ENCODE data around the gene PECR. TPM values are rescaled to one million over a fixed set of nuclear protein-coding genes. Genes with fewer than 3 reads are reported as not detected.

The PECR gene
- total RNA-seq, 1 experiment from 2014 or later: 15.3 TPM

- H3K9me3 Mint-ChIP-seq: 0 out of 5 replicates have a peak, but pooled peaks cover 0 to under 1% of the 10 kb centered on the region in 2 experiments
- no peak for TF ChIP-seq CTCF (conservative IDR thresholded peaks at IDR 0.05)
- H3K27ac Mint-ChIP-seq: no peak overlapping the region
- Histone ChIP-seq H3K27ac (ENCODE audit: insufficient read length, low read depth, low read length) (no peak overlapping the region), H3K23ac (ENCODE audit: insufficient read length, low read depth, low read length) (no peak overlapping the region), H3T11ph (ENCODE audit: low read length) (no peak overlapping the region), H3K56ac (ENCODE audit: insufficient read length, low read depth, low read length) (no peak overlapping the region), H2BK20ac (ENCODE audit: low read depth, low read length, poor library complexity, severe bottlenecking) (no peak overlapping the region), H3K14ac (ENCODE audit: insufficient read depth, low read length) (no peak overlapping the region), H3K4me1 (ENCODE audit: insufficient read depth, low read length) (no peaks in the 10 kb centered on the region), H2BK120ac (ENCODE audit: low read depth, low read length, poor library complexity, severe bottlenecking) (no peak overlapping the region), H4K8ac (replicated peaks; ENCODE audit: insufficient read length, low read depth, low read length) (no peak overlapping the region), H3K9me3 (ENCODE audit: control insufficient read depth, low read depth, low read length) (no peaks in the 10 kb centered on the region), H2AK5ac (ENCODE audit: insufficient read length, low read length) (no peak overlapping the region), H4K5ac (ENCODE audit: insufficient read length, low read depth, low read length) (no peak overlapping the region), H3K23me2 (ENCODE audit: insufficient read length, low read depth, low read length, poor library complexity, severe bottlenecking) (no peaks in the 10 kb centered on the region), H2BK15ac (ENCODE audit: low read depth, low read length) (no peak overlapping the region), H3K79me2 (ENCODE audit: insufficient read depth, low read length) (no peaks in the 10 kb centered on the region), H3K79me1 (ENCODE audit: insufficient read depth, low read depth, low read length, poor library complexity, severe bottlenecking) (no peaks in the 10 kb centered on the region), H3K27me3 (ENCODE audit: insufficient read depth, low read length) (no peaks in the 10 kb centered on the region), H3K18ac (ENCODE audit: insufficient read length, low read depth, low read length) (no peak overlapping the region), H3K4me2 (ENCODE audit: insufficient read depth, insufficient read length, low read length) (no peak overlapping the region), H3K4ac (ENCODE audit: low read depth, low read length) (no peak overlapping the region), H2BK5ac (ENCODE audit: insufficient read length, low read length) (no peak overlapping the region), H3K9ac (ENCODE audit: extremely low read depth, insufficient read length, low read length) (no peak overlapping the region), H4K20me1 (ENCODE audit: control insufficient read depth, insufficient read depth, insufficient read length) (no peaks in the 10 kb centered on the region), H2AFZ (ENCODE audit: low read length) (no peak overlapping the region), H4K91ac (ENCODE audit: insufficient read length, low read depth, low read length) (no peak overlapping the region), H2BK12ac (ENCODE audit: insufficient read length, low read depth, low read length) (no peak overlapping the region)
- peaks cover 20 to 33% (median 31%) of the 10 kb centered on the region in 3 experiments for H3K36me3 Mint-ChIP-seq (ENCODE audit: insufficient read depth in 1 of 3, low read depth in 3 of 3)
- no CpG with 5 or more reads among the region's 2 CpGs for WGBS (ENCODE audit: extremely low coverage, insufficient read length, low lambda C conversion rate)
- no peaks in the 10 kb centered on the region for H3K27me3 Mint-ChIP-seq (ENCODE audit: low read depth)
- H3K4me1 Mint-ChIP-seq: peaks cover 11 to 14% of the 10 kb centered on the region in 2 experiments
- no peak for DNase-seq
- no peak overlapping the region for H3K4me3 Mint-ChIP-seq
These were observed 34.2 kb downstream of the PECR start for GRCh38 chr2:216047397-216047796.

Data from H9 (cell line).